ENCODE measurements around the gene CDC7. TPM values are rescaled to one million over a fixed set of nuclear protein-coding genes. Genes with fewer than 3 reads are reported as not detected.
"Not testable (repeated sequence)": the region's sequence is repeated elsewhere in the genome, so short reads cannot be mapped to it uniquely, and the experiment has no call there.

CDC7 gene
- total RNA-seq, 1 experiment from 2014 or later = 49.9 TPM

DNA sequence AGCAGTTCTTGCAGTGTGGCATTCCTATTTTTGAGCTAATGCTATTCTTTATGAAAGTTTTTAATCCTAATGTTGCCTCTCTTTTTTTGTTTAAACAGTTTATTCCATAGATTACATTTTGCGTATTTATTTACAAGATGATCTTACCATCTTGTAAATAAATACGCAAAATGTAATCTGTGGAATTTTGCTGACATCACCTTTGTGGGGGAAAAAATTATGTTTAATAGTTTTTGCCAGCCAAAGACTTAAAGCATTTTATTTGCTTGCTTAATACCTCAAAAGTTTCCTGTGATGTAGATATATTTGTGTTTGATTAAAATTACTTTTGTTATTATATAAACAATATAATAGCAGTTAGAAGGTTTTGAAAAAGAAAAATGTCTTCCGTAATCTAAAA lies 15.3 kb downstream of the CDC7 start:
- ChIA-PET CTCF (no interaction called here), POLR2A (no interaction called here)
- Mint-ChIP-seq H3K9me3 (no peaks in the 10 kb centered on the region), H3K27me3 (ENCODE audit: low read depth) (no peaks in the 10 kb centered on the region), H3K4me1 (no peaks in the 10 kb centered on the region), H3K27ac (no peak overlapping the region), H3K36me3 (peaks cover 65% of the 10 kb centered on the region), H3K4me3 (no peak overlapping the region)
- TF ChIP-seq, protein P1, sequence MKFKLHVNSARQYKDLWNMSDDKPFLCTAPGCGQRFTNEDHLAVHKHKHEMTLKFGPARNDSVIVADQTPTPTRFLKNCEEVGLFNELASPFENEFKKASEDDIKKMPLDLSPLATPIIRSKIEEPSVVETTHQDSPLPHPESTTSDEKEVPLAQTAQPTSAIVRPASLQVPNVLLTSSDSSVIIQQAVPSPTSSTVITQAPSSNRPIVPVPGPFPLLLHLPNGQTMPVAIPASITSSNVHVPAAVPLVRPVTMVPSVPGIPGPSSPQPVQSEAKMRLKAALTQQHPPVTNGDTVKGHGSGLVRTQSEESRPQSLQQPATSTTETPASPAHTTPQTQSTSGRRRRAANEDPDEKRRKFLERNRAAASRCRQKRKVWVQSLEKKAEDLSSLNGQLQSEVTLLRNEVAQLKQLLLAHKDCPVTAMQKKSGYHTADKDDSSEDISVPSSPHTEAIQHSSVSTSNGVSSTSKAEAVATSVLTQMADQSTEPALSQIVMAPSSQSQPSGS (CRISPR knock-in tag; IDR thresholded peaks at IDR 0.05; ENCODE audit: borderline replicate concordance, low read depth) = no peak
- TF ChIP-seq MYBL2 (CRISPR knock-in tag; IDR thresholded peaks at IDR 0.05) = no peak
- no peak for TF ChIP-seq OVOL2 (CRISPR knock-in tag; IDR thresholded peaks at IDR 0.05; ENCODE audit: borderline replicate concordance)
- TF ChIP-seq SP1 (CRISPR knock-in tag; conservative IDR thresholded peaks at IDR 0.05) = no peak
- TF ChIP-seq, protein P2, sequence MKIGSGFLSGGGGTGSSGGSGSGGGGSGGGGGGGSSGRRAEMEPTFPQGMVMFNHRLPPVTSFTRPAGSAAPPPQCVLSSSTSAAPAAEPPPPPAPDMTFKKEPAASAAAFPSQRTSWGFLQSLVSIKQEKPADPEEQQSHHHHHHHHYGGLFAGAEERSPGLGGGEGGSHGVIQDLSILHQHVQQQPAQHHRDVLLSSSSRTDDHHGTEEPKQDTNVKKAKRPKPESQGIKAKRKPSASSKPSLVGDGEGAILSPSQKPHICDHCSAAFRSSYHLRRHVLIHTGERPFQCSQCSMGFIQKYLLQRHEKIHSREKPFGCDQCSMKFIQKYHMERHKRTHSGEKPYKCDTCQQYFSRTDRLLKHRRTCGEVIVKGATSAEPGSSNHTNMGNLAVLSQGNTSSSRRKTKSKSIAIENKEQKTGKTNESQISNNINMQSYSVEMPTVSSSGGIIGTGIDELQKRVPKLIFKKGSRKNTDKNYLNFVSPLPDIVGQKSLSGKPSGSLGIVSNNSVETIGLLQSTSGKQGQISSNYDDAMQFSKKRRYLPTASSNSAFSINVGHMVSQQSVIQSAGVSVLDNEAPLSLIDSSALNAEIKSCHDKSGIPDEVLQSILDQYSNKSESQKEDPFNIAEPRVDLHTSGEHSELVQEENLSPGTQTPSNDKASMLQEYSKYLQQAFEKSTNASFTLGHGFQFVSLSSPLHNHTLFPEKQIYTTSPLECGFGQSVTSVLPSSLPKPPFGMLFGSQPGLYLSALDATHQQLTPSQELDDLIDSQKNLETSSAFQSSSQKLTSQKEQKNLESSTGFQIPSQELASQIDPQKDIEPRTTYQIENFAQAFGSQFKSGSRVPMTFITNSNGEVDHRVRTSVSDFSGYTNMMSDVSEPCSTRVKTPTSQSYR (CRISPR knock-in tag; IDR thresholded peaks at IDR 0.05) = no peak
- TF ChIP-seq, protein P3, sequence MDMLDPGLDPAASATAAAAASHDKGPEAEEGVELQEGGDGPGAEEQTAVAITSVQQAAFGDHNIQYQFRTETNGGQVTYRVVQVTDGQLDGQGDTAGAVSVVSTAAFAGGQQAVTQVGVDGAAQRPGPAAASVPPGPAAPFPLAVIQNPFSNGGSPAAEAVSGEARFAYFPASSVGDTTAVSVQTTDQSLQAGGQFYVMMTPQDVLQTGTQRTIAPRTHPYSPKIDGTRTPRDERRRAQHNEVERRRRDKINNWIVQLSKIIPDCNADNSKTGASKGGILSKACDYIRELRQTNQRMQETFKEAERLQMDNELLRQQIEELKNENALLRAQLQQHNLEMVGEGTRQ (CRISPR knock-in tag; IDR thresholded peaks at IDR 0.05) = no peak
- no peak for TF ChIP-seq ZNF232 (CRISPR knock-in tag; IDR thresholded peaks at IDR 0.05)
- no peak for TF ChIP-seq ELF4 (CRISPR knock-in tag; IDR thresholded peaks at IDR 0.05; ENCODE audit: low read depth)
- no peak for TF ChIP-seq TP53 (CRISPR knock-in tag; IDR thresholded peaks at IDR 0.05)
- no peak for TF ChIP-seq TEAD4 (CRISPR knock-in tag; IDR thresholded peaks at IDR 0.05)
- no peak for TF ChIP-seq ZNF121 (CRISPR knock-in tag; IDR thresholded peaks at IDR 0.05)
- no peak for TF ChIP-seq FOXP1 (CRISPR knock-in tag; IDR thresholded peaks at IDR 0.05; ENCODE audit: borderline replicate concordance)
- no peak for TF ChIP-seq ZNF317 (CRISPR knock-in tag; IDR thresholded peaks at IDR 0.05; ENCODE audit: borderline replicate concordance, low read depth)
- no peak for ATAC-seq
- no peak for DNase-seq (ENCODE audit: low spot score)

GRCh38 chr1:91516605-91517004 lies 16.0 kb downstream of the CDC7 start:
- H3K9me3 Mint-ChIP-seq; H3K4me1 Mint-ChIP-seq; ATAC-seq; H3K27me3 Mint-ChIP-seq (ENCODE audit: low read depth); H3K27ac Mint-ChIP-seq; POLR2A ChIA-PET; CTCF ChIA-PET; H3K4me3 Mint-ChIP-seq; DNase-seq (ENCODE audit: low spot score): not testable (repeated sequence)
- peaks cover 63% of the 10 kb centered on the region for H3K36me3 Mint-ChIP-seq

- POLR2A ChIA-PET = interaction anchor here (0.5 to 0.6 kb wide), 2 partner anchors 435 to 1562 kb away, joined by 3 to 5 read pairs; no protein-coding TSS in a partner anchor
- not testable (repeated sequence) for H3K4me1 Mint-ChIP-seq; ATAC-seq; H3K27me3 Mint-ChIP-seq (ENCODE audit: low read depth); H3K9me3 Mint-ChIP-seq; H3K27ac Mint-ChIP-seq; DNase-seq (ENCODE audit: low spot score); H3K4me3 Mint-ChIP-seq
- CTCF ChIA-PET = interaction anchor here (0.6 to 0.8 kb wide), 2 partner anchors 18 to 102 kb away, joined by 3 read pairs; partner anchors contain the start of gene CDC7
- H3K36me3 Mint-ChIP-seq = peaks cover 47% of the 10 kb centered on the region
Measured at GRCh38 chr1:91519167-91519566, 18.5 kb downstream of the CDC7 start.

GRCh38 chr1:91520942-91521507 lies 20.4 kb downstream of the CDC7 start:
- no peaks in the 10 kb centered on the region for H3K4me1 Mint-ChIP-seq
- H3K9me3 Mint-ChIP-seq = no peaks in the 10 kb centered on the region
- no peak overlapping the region for H3K27ac Mint-ChIP-seq
- H3K4me3 Mint-ChIP-seq = no peak overlapping the region
- POLR2A ChIA-PET = no interaction called here
- ATAC-seq = no peak
- no peaks in the 10 kb centered on the region for H3K27me3 Mint-ChIP-seq (ENCODE audit: low read depth)
- CTCF ChIA-PET = no interaction called here
- DNase-seq (ENCODE audit: low spot score) = no peak
- H3K36me3 Mint-ChIP-seq = peaks cover 32% of the 10 kb centered on the region
- TF ChIP-seq, protein P4, sequence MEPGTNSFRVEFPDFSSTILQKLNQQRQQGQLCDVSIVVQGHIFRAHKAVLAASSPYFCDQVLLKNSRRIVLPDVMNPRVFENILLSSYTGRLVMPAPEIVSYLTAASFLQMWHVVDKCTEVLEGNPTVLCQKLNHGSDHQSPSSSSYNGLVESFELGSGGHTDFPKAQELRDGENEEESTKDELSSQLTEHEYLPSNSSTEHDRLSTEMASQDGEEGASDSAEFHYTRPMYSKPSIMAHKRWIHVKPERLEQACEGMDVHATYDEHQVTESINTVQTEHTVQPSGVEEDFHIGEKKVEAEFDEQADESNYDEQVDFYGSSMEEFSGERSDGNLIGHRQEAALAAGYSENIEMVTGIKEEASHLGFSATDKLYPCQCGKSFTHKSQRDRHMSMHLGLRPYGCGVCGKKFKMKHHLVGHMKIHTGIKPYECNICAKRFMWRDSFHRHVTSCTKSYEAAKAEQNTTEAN (CRISPR knock-in tag; IDR thresholded peaks at IDR 0.05) = no peak
- TF ChIP-seq ZNF423 (CRISPR knock-in tag; IDR thresholded peaks at IDR 0.05) (no peak), NFYB (CRISPR knock-in tag; conservative IDR thresholded peaks at IDR 0.05; ENCODE audit: low read depth) (no peak), PRRX2 (CRISPR knock-in tag; IDR thresholded peaks at IDR 0.05) (no peak), CDX4 (CRISPR knock-in tag; IDR thresholded peaks at IDR 0.05; ENCODE audit: borderline replicate concordance) (no peak), ATF3 (CRISPR knock-in tag; conservative IDR thresholded peaks at IDR 0.05) (no peak), CREM (CRISPR knock-in tag; IDR thresholded peaks at IDR 0.05) (no peak)
- TF ChIP-seq, protein P5, sequence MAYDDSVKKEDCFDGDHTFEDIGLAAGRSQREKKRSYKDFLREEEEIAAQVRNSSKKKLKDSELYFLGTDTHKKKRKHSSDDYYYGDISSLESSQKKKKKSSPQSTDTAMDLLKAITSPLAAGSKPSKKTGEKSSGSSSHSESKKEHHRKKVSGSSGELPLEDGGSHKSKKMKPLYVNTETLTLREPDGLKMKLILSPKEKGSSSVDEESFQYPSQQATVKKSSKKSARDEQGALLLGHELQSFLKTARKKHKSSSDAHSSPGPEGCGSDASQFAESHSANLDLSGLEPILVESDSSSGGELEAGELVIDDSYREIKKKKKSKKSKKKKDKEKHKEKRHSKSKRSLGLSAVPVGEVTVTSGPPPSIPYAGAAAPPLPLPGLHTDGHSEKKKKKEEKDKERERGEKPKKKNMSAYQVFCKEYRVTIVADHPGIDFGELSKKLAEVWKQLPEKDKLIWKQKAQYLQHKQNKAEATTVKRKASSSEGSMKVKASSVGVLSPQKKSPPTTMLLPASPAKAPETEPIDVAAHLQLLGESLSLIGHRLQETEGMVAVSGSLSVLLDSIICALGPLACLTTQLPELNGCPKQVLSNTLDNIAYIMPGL (CRISPR knock-in tag; IDR thresholded peaks at IDR 0.05) = no peak

Measured in WTC11 (cell line).